Neutrophil (primary cell): Measurements from ENCODE around the gene PYCARD.

Experiments used
- H3K27ac ChIP-seq: fragments of 200-600 bp; sonication (generic); 2 replicates; pipeline ENCODE4 v1.5.1; 2016; ENCODE audit warnings: mild to moderate bottlenecking, moderate library complexity
- H3K27me3 ChIP-seq: fragments of 200-600 bp; sonication (generic); 2 replicates; pipeline ENCODE4 v1.6.0; 2016; ENCODE audit warnings: mild to moderate bottlenecking
- H3K36me3 ChIP-seq: fragments of 200-600 bp; sonication (generic); 2 replicates; pipeline ENCODE4 v1.5.1; 2017
- H3K4me1 ChIP-seq, 2 experiments: fragments of 200-600 bp in 1 of 2; sonication (generic) in 1 of 2; 1 replicate in 1 of 2; 2 replicates in 1 of 2; pipeline versions ENCODE4 v1.5.1 to v1.6.1; 2013 to 2016; ENCODE audit warnings: low read depth in 1 of 2, low read length in 1 of 2, mild to moderate bottlenecking in 1 of 2, moderate library complexity in 1 of 2; ENCODE audit not compliant: control insufficient read depth in 1 of 2, insufficient read depth in 1 of 2
- H3K4me3 ChIP-seq, 2 experiments: fragments of 200-600 bp in 1 of 2; sonication (generic) in 1 of 2; 1 replicate in 1 of 2; 2 replicates in 1 of 2; pipeline ENCODE4 v1.5.1; 2013 to 2016; ENCODE audit warnings: low read depth in 1 of 2, low read length in 1 of 2, mild to moderate bottlenecking in 1 of 2, moderate library complexity in 1 of 2
- H3K9me3 ChIP-seq: fragments of 200-600 bp; sonication (generic); 2 replicates; pipeline ENCODE4 v1.5.1; 2016
- CTCF ChIP-seq: fragments of 200-600 bp; sonication (generic); IDR thresholded peaks from 2 replicates; pipeline ENCODE4 v1.5.1; 2016; ENCODE audit warnings: antibody characterized with exemption

PYCARD gene

DNA sequence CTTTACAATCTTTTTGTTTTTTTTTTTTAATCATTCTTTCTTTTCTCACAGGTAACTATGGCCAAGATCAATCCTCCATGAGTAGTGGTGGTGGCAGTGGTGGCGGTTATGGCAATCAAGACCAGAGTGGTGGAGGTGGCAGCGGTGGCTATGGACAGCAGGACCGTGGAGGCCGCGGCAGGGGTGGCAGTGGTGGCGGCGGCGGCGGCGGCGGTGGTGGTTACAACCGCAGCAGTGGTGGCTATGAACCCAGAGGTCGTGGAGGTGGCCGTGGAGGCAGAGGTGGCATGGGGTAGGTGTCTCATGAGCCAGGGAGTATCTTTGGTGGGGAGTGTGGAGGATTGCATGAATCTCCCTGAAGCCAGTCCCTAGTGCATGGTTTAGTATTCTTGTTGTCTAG is 17.7 kb downstream of the PYCARD start:
- H3K9me3 ChIP-seq = no peaks in the 10 kb centered on the region
- H3K4me3 ChIP-seq = no peak overlapping the region
- no peak for TF ChIP-seq CTCF
- peak overlapping the region; percentile 84 for H3K27ac ChIP-seq
- peaks cover 41 to 51% of the 10 kb centered on the region in 2 experiments for H3K4me1 ChIP-seq
- no peaks in the 10 kb centered on the region for H3K27me3 ChIP-seq
- peaks cover 74% of the 10 kb centered on the region for H3K36me3 ChIP-seq

DNA sequence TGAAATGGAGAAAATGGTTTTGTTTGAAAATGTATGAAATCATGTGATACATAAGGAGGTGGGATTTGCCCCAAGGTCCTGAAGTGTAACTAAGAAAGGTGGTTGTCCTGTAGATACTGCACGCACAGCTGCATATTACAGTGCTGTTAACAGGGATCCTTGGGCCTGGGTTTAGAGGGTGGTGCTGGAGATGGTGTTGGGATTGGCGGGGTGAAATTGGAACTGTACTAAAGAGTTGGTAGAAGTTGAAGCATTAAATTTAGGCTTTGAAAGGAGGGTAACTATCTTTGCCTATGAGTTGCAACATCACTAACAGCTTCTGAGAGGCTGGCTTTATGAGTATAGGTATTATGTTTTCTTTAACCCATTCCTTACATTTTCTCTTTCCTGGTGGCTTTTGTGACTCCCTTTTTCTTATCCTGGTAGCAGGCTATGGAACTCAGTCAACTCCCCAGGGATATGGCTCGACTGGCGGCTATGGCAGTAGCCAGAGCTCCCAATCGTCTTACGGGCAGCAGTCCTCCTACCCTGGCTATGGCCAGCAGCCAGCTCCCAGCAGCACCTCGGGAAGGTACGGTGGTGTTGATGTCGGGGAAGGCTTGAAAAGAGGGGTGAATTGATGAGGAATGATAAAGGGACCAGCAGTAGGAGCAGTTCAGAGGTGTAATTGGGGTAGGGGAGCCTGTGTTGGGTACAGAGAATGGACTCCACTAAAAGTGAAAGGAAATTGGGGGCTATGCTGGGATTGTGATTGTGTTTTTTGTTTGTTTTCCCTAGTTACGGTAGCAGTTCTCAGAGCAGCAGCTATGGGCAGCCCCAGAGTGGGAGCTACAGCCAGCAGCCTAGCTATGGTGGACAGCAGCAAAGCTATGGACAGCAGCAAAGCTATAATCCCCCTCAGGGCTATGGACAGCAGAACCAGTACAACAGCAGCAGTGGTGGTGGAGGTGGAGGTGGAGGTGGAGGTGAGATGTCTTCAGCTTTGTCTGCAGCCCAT is 18.8 kb downstream of the PYCARD start:
- peak overlapping the region; percentile 93 for H3K27ac ChIP-seq
- no peaks in the 10 kb centered on the region for H3K27me3 ChIP-seq
- peaks cover 52 to 58% of the 10 kb centered on the region in 2 experiments for H3K4me1 ChIP-seq
- TF ChIP-seq CTCF = no peak
- H3K36me3 ChIP-seq = peaks cover 63% of the 10 kb centered on the region
- no peak overlapping the region for H3K4me3 ChIP-seq
- no peaks in the 10 kb centered on the region for H3K9me3 ChIP-seq

- no peaks in the 10 kb centered on the region for H3K9me3 ChIP-seq
- H3K27me3 ChIP-seq = no peaks in the 10 kb centered on the region
- H3K27ac ChIP-seq = peak overlapping the region; percentile 93
- peak overlapping the region; percentile 94 to 96 for H3K4me3 ChIP-seq
- H3K36me3 ChIP-seq = peaks cover 49% of the 10 kb centered on the region
- TF ChIP-seq CTCF = no peak
- peaks cover 54 to 62% of the 10 kb centered on the region in 2 experiments for H3K4me1 ChIP-seq
These were observed 20.2 kb downstream of the PYCARD start for GRCh38 chr16:31182391-31182790.

GRCh38 chr16:31181102-31181830 is 21.3 kb downstream of the PYCARD start:
- peak overlapping the region; percentile 94 to 96 for H3K4me3 ChIP-seq
- peaks cover 38% of the 10 kb centered on the region for H3K36me3 ChIP-seq
- H3K9me3 ChIP-seq = no peaks in the 10 kb centered on the region
- no peak for TF ChIP-seq CTCF
- H3K27ac ChIP-seq = peak overlapping the region; percentile 93
- peaks cover 47 to 53% of the 10 kb centered on the region in 2 experiments for H3K4me1 ChIP-seq
- no peaks in the 10 kb centered on the region for H3K27me3 ChIP-seq

DNA sequence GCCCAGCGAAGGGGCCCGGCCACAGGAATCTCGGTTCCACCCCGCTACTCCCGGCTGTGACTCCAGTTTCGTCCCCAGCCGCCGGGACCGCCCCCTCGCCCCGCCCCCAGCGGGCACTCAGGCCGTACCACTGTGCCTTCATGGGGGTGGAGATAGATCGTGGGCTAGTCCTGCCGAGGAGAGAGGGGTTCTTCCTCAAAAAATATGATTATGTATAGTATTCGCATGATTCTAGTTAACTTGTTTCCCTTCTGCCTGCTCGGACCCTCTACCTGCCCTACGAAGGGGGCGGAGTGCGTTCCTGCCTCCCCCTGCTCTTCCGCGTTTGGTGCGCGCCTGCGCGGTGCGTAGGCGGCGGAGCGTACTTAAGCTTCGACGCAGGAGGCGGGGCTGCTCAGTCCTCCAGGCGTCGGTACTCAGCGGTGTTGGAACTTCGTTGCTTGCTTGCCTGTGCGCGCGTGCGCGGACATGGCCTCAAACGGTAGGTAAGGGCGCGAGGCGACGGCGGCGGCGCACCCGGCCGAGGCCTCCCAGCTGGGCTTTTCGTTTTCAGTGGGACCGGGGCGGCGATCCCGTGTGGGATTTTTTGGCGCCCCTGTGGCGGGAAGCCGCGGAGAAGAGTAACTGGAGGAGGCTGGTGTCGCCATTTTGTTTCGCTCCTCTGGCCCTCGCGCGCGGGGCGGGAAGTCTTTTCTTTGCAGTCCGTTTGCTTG is 22.7 kb downstream of the PYCARD start, which contains the start of gene FUS:
Gene FUS, plus strand, starts transcription at position 393 of the 713 bp plus-strand sequence. Its CDS starts 76 bp downstream, at position 469.
- Histone ChIP-seq H3K27ac (peak within 1 kb of the TSS; percentile 93), H3K4me1 (peaks cover 35 to 40% of the 10 kb centered on the region in 2 experiments), H3K4me3 (peak within 1 kb of the TSS; percentile 94 to 96), H3K27me3 (no peaks in the 10 kb centered on the region), H3K9me3 (no peaks in the 10 kb centered on the region), H3K36me3 (peaks cover 29% of the 10 kb centered on the region)
- peak; percentile 28 for TF ChIP-seq CTCF
